Pons (tissue), 1 donor: Measurements from ENCODE around the gene ZNF674.
"Not testable (repeated sequence)": the region's sequence is repeated elsewhere in the genome, so short reads cannot be mapped to it uniquely, and the experiment has no call there.

Experiments
- DNase-seq: peaks from one replicate; pipeline ENCODE4 v3.0.0-alpha.2; 2016; ENCODE audit warnings: low spot score

ZNF674 gene

GRCh38 chrX:46569621-46570020, 24.4 kb upstream of the ZNF674 start:
- no peak for DNase-seq

GRCh38 chrX:46567388-46567787, 22.2 kb upstream of the ZNF674 start:
- no peak for DNase-seq

- peak; percentile 38 for DNase-seq
Measured at GRCh38 chrX:46561824-46562657, 16.8 kb upstream of the ZNF674 start.

DNA sequence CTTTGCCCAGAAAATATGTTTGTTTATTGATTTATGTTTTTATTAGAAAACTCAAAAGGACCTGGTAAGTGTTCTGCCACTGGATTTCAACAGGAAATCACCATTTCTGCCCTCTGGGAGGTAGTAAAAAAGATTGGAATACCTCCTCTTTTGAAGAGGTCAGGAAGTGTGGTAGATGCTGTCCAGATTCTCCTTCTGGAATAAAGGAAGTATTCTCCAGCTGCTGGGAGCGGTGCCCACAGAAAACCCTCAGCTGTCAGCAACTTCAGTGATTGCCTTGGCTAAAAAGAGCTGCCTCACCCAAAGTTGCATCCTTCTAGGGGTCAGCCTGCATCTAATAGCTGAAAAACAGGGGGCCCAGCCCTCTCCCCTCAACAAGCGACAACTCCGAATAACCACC, 13.8 kb upstream of the ZNF674 start:
- no peak for DNase-seq

GRCh38 chrX:46554942-46555341, 9.7 kb upstream of the ZNF674 start:
- no peak for DNase-seq

- DNase-seq: no peak
Measured at GRCh38 chrX:46553935-46554334, 8.7 kb upstream of the ZNF674 start.

- DNase-seq: no peak
Measured at GRCh38 chrX:46551494-46552128, 6.4 kb upstream of the ZNF674 start.

GRCh38 chrX:46549914-46550313, 4.7 kb upstream of the ZNF674 start:
- no peak for DNase-seq

- no peak for DNase-seq
Measured at GRCh38 chrX:46547857-46548256, 2.6 kb upstream of the ZNF674 start.

GRCh38 chrX:46544527-46544926, 694 bp downstream of the ZNF674 start:
- DNase-seq: not testable (repeated sequence)

DNA sequence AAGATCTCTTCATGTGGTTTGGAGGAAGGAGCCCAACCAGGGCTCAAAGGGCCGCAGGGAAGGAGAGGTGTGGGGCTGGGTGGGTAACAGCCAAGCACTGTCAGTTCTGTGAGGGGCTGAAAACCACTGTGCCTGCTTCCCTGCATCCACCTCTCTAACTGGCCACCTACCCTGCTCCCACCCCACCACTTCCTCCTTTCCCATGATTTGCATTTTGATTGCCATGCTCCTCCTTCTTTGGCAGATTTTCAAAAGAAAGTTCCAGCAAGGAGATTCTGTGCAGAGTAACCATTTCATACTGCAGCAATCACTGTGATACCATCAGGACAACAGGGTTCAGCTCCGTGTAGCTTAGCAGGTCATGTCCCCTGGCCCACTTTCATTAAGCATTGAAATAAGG, 1.8 kb downstream of the ZNF674 start:
- DNase-seq: no peak

- no peak for DNase-seq
Measured at GRCh38 chrX:46531442-46531841, 13.8 kb downstream of the ZNF674 start.

GRCh38 chrX:46530404-46530908, 14.8 kb downstream of the ZNF674 start:
- not testable (repeated sequence) for DNase-seq

- not testable (repeated sequence) for DNase-seq
Measured at GRCh38 chrX:46529740-46530403, 15.3 kb downstream of the ZNF674 start.

DNA sequence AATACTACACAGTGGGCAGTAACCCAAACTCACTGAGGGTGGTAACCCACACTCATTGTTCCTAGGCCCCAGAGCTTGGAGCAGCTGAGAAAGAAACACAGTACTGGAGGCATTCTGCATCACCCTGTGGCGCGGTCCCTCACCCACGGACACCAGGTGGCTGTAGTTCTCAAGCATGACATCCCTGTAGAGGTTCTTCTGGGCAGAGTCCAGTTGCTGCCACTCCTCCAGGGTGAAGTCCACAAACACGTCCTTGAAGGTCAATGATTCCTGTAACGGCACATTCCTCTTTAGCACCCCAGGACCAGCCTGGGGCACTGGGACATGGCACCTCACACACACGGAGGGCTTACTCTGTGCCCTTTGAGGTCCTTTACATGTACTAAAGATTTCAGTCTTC, 16.6 kb downstream of the ZNF674 start:
- DNase-seq: not testable (repeated sequence)

- DNase-seq: no peak
Measured at GRCh38 chrX:46506076-46506475, 39.1 kb downstream of the ZNF674 start.

GRCh38 chrX:46502848-46503247, 42.4 kb downstream of the ZNF674 start:
- DNase-seq: no peak

DNA sequence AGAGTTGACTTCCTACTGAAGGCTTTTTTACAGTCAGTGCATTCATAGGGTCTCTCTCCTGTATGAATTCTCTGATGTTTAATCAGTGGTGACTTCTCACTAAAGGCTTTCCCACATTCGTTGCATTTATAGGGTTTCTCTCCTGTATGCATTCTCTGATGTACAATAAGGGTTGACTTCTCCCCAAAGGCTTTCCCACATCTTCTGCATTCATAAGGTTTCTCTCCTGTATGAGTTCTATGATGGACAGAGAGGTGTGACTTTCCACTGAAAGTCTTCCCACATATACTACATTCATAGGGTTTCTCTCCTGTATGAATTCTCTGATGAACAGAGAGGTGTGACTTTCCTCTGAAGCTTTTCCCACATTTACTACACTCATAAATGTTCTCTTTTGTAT, 45.2 kb downstream of the ZNF674 start:
- no peak for DNase-seq

GRCh38 chrX:46488712-46489111, 56.5 kb downstream of the ZNF674 start:
- DNase-seq: no peak

GRCh38 chrX:46485897-46486296, 59.3 kb downstream of the ZNF674 start:
- DNase-seq: no peak

DNA sequence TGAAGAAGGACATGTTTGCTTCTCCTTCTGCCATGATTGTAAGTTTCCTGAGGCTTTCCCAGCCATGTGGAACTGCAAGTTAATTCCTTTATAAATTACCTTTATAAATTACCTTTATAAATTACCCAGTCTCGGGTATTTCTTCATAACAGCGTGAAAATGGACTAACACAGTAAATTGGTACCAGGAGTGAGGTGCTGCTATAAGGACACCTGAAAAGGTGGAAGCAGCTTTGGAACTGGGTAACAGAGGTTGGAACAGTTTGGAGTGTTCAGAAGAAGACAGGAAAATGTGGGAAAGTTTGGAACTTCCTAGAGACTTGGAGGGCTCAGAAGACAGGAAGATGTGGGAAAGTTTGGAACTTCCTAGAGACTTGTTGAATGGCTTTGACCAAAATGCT, 66.6 kb downstream of the ZNF674 start:
- not testable (repeated sequence) for DNase-seq

GRCh38 chrX:46477435-46477834, 67.8 kb downstream of the ZNF674 start:
- peak; percentile 7 for DNase-seq

DNA sequence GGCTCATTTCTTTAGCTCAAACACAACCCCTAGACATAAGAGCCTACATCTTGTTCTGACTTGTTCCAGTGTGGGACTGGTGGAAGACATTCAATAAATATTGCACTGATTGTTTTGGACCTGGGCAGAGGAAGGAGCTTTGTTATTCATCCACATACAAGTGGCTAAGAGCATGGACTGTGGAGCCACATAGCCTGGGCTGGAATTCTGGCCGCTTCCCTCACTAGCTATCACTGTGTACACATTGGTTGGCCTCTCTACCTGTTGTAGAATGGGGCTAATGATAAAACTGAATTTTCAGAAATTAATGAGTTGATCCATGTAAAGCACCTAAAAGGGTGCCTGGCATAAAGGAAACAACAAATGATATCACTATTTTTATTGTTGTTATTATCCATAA, 80.0 kb downstream of the ZNF674 start:
- no peak for DNase-seq
